WTC11 (cell line): Measurements from ENCODE around the gene ALDH1A2. TPM values are rescaled to one million over a fixed set of nuclear protein-coding genes. Genes with fewer than 3 reads are reported as not detected.

Source experiments
- ATAC-seq: fragments of 200-7000 bp; cut with Tn5 transposase; 2 replicates; pipeline ENCODE4 v1.10.0; 2021; ENCODE audit warnings: mild to moderate bottlenecking, moderate library complexity
- CTCF ChIA-PET: fragments of 300-600 bp; sonication (Branson Sonifier 250); formaldehyde crosslinking; loops from one replicate; lab custom pipeline; 2021; ENCODE audit warnings: antibody characterized with exemption; lab: Charles Lee
- POLR2A ChIA-PET: fragments of 350-600 bp; sonication (Branson Sonifier 250); formaldehyde crosslinking; loops from one replicate; lab custom pipeline; 2021; ENCODE audit warnings: antibody characterized with exemption; lab: Charles Lee
- DNase-seq: peaks from one replicate; pipeline ENCODE4 v3.0.0; 2021; ENCODE audit warnings: low spot score
- H3K27ac Mint-ChIP-seq: 2 replicates; pipeline ENCODE4 v1.8.0; 2021; ENCODE audit warnings: mixed read lengths
- H3K27me3 Mint-ChIP-seq: 2 replicates; pipeline ENCODE4 v1.8.0; 2021; ENCODE audit warnings: low read depth, mild to moderate bottlenecking, moderate library complexity, mixed read lengths
- H3K36me3 Mint-ChIP-seq: 2 replicates; pipeline ENCODE4 v1.8.0; 2021; ENCODE audit warnings: mixed read lengths
- H3K4me1 Mint-ChIP-seq: 2 replicates; pipeline ENCODE4 v1.8.0; 2022; ENCODE audit warnings: mixed read lengths
- H3K4me3 Mint-ChIP-seq: 2 replicates; pipeline ENCODE4 v1.8.0; 2021; ENCODE audit warnings: mild to moderate bottlenecking, moderate library complexity, mixed read lengths
- H3K9me3 Mint-ChIP-seq: 2 replicates; pipeline ENCODE4 v1.8.0; 2021; ENCODE audit warnings: mixed read lengths
- ATF6 ChIP-seq: sonication (generic); formaldehyde crosslinking; IDR thresholded peaks from 2 replicates; pipeline ENCODE4 v1.8.1; 2023; ENCODE audit warnings: mild to moderate bottlenecking, missing genetic modification reagents
- EMX1 ChIP-seq: fragments of 250-450 bp; sonication (Bioruptor Pico); IDR thresholded peaks from 2 replicates; pipeline ENCODE4 v1.8.0; 2021; ENCODE audit warnings: mild to moderate bottlenecking
- ETV6 ChIP-seq: sonication (generic); formaldehyde crosslinking; IDR thresholded peaks from 2 replicates; pipeline ENCODE4 v1.8.1; 2022; ENCODE audit warnings: mild to moderate bottlenecking, missing genetic modification reagents
- GRHL2 ChIP-seq: fragments of 250-450 bp; sonication (Bioruptor Pico); IDR thresholded peaks from 2 replicates; pipeline ENCODE4 v1.8.0; 2022; ENCODE audit warnings: mild to moderate bottlenecking, moderate library complexity; ENCODE audit not compliant: insufficient replicate concordance, severe bottlenecking
- IRF2 ChIP-seq: sonication (generic); formaldehyde crosslinking; IDR thresholded peaks from 2 replicates; pipeline ENCODE4 v1.8.0; 2022; ENCODE audit warnings: low read depth, missing genetic modification reagents, borderline replicate concordance
- JAZF1 ChIP-seq: fragments of 250-450 bp; sonication (Bioruptor Pico); IDR thresholded peaks from 2 replicates; pipeline ENCODE4 v1.9.0; 2021; ENCODE audit warnings: moderate library complexity, mild to moderate bottlenecking, inconsistent platforms
- MXD4 ChIP-seq: fragments of 250-450 bp; sonication (Bioruptor Pico); IDR thresholded peaks from 2 replicates; pipeline ENCODE4 v1.8.0; 2021; ENCODE audit warnings: mild to moderate bottlenecking, moderate library complexity, borderline replicate concordance
- MYBL2 ChIP-seq: sonication (generic); formaldehyde crosslinking; IDR thresholded peaks from 2 replicates; pipeline ENCODE4 v1.8.1; 2023; ENCODE audit warnings: mild to moderate bottlenecking, moderate library complexity, missing genetic modification reagents
- PRRX2 ChIP-seq: fragments of 250-450 bp; sonication (Bioruptor Pico); IDR thresholded peaks from 2 replicates; pipeline ENCODE4 v1.8.0; 2021; ENCODE audit warnings: mild to moderate bottlenecking
- RELA ChIP-seq: sonication (generic); formaldehyde crosslinking; IDR thresholded peaks from 2 replicates; pipeline ENCODE4 v1.8.1; 2022; ENCODE audit warnings: missing genetic modification reagents, mild to moderate bottlenecking, borderline replicate concordance
- RORB ChIP-seq: fragments of 250-450 bp; sonication (Bioruptor Pico); IDR thresholded peaks from 2 replicates; pipeline ENCODE4 v1.9.0; 2021; ENCODE audit warnings: mild to moderate bottlenecking
- SP1 ChIP-seq: sonication (generic); formaldehyde crosslinking; conservative IDR thresholded peaks from 2 replicates; pipeline ENCODE4 v1.8.1; 2022; ENCODE audit warnings: missing genetic modification reagents
- TCF7 ChIP-seq: sonication (generic); formaldehyde crosslinking; IDR thresholded peaks from 2 replicates; pipeline ENCODE4 v1.8.0; 2022; ENCODE audit warnings: mild to moderate bottlenecking, low read depth, missing genetic modification reagents, moderate library complexity
- TEAD4 ChIP-seq: sonication (generic); formaldehyde crosslinking; IDR thresholded peaks from 2 replicates; pipeline ENCODE4 v1.8.0; 2022; ENCODE audit warnings: mild to moderate bottlenecking, missing genetic modification reagents
- TP53 ChIP-seq: sonication (generic); formaldehyde crosslinking; IDR thresholded peaks from 2 replicates; pipeline ENCODE4 v1.8.1; 2023; ENCODE audit warnings: mild to moderate bottlenecking, missing genetic modification reagents
- ZNF121 ChIP-seq: sonication (generic); formaldehyde crosslinking; IDR thresholded peaks from 2 replicates; pipeline ENCODE4 v1.8.0; 2023; ENCODE audit warnings: missing genetic modification reagents
- ZNF671 ChIP-seq: fragments of 250-450 bp; sonication (Bioruptor Pico); IDR thresholded peaks from 2 replicates; pipeline ENCODE4 v1.8.0; 2021; ENCODE audit warnings: mild to moderate bottlenecking
- total RNA-seq: library from RNA; stranded (reverse); gene quantifications from 3 replicates; pipeline ENCODE4 v1.2.3, GENCODE V29; 2021
- TF ChIP-seq, protein P1 (sequence below): sonication (generic); formaldehyde crosslinking; conservative IDR thresholded peaks from 2 replicates; pipeline ENCODE4 v1.8.1; 2023; ENCODE audit warnings: mild to moderate bottlenecking, low read depth, missing genetic modification reagents, moderate library complexity
- TF ChIP-seq, protein P2 (sequence below): sonication (generic); formaldehyde crosslinking; IDR thresholded peaks from 2 replicates; pipeline ENCODE4 v1.8.0; 2022; ENCODE audit warnings: missing genetic modification reagents
- TF ChIP-seq, protein P3 (sequence below): sonication (generic); formaldehyde crosslinking; IDR thresholded peaks from 2 replicates; pipeline ENCODE4 v1.8.0; 2022; ENCODE audit warnings: mild to moderate bottlenecking, missing genetic modification reagents
- TF ChIP-seq, protein P4 (sequence below): sonication (generic); formaldehyde crosslinking; IDR thresholded peaks from 2 replicates; pipeline ENCODE4 v1.8.1; 2023; ENCODE audit warnings: mild to moderate bottlenecking, moderate library complexity, missing genetic modification reagents

Gene ALDH1A2
- total RNA-seq, 1 experiment from 2014 or later = 1.1 TPM

- DNase-seq (no peak), ATAC-seq (no peak)
- Mint-ChIP-seq H3K4me3 (no peak overlapping the region), H3K27ac (no peak overlapping the region), H3K4me1 (peaks cover 11% of the 10 kb centered on the region), H3K36me3 (no peaks in the 10 kb centered on the region), H3K27me3 (peaks cover 8% of the 10 kb centered on the region), H3K9me3 (no peaks in the 10 kb centered on the region)
- POLR2A ChIA-PET = no interaction called here
- TF ChIP-seq RELA (no peak), JAZF1 (no peak), ETV6 (CRISPR knock-in tag) (no peak), MYBL2 (no peak), ZNF121 (no peak), TCF7 (no peak), ATF6 (no peak), RORB (CRISPR knock-in tag) (no peak), GRHL2 (CRISPR knock-in tag) (no peak), TEAD4 (CRISPR knock-in tag) (no peak), EMX1 (no peak), SP1 (CRISPR knock-in tag) (no peak), IRF2 (CRISPR knock-in tag) (no peak), PRRX2 (no peak), ZNF671 (CRISPR knock-in tag) (no peak), MXD4 (CRISPR knock-in tag) (no peak)
- TF ChIP-seq, protein P1, sequence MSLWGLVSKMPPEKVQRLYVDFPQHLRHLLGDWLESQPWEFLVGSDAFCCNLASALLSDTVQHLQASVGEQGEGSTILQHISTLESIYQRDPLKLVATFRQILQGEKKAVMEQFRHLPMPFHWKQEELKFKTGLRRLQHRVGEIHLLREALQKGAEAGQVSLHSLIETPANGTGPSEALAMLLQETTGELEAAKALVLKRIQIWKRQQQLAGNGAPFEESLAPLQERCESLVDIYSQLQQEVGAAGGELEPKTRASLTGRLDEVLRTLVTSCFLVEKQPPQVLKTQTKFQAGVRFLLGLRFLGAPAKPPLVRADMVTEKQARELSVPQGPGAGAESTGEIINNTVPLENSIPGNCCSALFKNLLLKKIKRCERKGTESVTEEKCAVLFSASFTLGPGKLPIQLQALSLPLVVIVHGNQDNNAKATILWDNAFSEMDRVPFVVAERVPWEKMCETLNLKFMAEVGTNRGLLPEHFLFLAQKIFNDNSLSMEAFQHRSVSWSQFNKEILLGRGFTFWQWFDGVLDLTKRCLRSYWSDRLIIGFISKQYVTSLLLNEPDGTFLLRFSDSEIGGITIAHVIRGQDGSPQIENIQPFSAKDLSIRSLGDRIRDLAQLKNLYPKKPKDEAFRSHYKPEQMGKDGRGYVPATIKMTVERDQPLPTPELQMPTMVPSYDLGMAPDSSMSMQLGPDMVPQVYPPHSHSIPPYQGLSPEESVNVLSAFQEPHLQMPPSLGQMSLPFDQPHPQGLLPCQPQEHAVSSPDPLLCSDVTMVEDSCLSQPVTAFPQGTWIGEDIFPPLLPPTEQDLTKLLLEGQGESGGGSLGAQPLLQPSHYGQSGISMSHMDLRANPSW (CRISPR knock-in tag) = no peak
- TF ChIP-seq, protein P2, sequence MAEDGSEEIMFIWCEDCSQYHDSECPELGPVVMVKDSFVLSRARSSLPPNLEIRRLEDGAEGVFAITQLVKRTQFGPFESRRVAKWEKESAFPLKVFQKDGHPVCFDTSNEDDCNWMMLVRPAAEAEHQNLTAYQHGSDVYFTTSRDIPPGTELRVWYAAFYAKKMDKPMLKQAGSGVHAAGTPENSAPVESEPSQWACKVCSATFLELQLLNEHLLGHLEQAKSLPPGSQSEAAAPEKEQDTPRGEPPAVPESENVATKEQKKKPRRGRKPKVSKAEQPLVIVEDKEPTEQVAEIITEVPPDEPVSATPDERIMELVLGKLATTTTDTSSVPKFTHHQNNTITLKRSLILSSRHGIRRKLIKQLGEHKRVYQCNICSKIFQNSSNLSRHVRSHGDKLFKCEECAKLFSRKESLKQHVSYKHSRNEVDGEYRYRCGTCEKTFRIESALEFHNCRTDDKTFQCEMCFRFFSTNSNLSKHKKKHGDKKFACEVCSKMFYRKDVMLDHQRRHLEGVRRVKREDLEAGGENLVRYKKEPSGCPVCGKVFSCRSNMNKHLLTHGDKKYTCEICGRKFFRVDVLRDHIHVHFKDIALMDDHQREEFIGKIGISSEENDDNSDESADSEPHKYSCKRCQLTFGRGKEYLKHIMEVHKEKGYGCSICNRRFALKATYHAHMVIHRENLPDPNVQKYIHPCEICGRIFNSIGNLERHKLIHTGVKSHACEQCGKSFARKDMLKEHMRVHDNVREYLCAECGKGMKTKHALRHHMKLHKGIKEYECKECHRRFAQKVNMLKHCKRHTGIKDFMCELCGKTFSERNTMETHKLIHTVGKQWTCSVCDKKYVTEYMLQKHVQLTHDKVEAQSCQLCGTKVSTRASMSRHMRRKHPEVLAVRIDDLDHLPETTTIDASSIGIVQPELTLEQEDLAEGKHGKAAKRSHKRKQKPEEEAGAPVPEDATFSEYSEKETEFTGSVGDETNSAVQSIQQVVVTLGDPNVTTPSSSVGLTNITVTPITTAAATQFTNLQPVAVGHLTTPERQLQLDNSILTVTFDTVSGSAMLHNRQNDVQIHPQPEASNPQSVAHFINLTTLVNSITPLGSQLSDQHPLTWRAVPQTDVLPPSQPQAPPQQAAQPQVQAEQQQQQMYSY (CRISPR knock-in tag) = no peak
- TF ChIP-seq, protein P3, sequence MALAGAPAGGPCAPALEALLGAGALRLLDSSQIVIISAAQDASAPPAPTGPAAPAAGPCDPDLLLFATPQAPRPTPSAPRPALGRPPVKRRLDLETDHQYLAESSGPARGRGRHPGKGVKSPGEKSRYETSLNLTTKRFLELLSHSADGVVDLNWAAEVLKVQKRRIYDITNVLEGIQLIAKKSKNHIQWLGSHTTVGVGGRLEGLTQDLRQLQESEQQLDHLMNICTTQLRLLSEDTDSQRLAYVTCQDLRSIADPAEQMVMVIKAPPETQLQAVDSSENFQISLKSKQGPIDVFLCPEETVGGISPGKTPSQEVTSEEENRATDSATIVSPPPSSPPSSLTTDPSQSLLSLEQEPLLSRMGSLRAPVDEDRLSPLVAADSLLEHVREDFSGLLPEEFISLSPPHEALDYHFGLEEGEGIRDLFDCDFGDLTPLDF (CRISPR knock-in tag) = no peak
- CTCF ChIA-PET = interaction anchor here (0.9 to 1.0 kb wide), 2 partner anchors 51 to 55 kb away, joined by 3 read pairs; no protein-coding TSS in a partner anchor
Observed at GRCh38 chr15:58015565-58015964, 49.9 kb downstream of the ALDH1A2 start.

DNA sequence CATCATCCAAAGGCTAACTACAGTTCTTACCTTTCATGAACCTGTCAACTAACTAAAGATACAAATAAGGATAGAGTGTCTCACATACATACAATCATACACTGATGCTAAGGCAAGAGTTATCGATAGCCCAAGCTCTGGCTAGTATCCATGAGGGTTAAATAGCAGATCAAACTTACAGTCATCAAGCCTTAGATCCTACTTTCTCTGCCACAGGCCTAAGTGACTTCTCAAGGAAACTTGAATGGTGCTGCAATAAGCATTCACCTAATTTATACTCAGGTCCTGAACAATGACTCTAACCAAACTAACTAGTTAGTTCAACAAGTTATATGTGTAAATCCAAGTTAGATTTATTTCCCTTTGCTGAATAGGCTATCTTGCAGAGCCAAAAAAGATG lies 51.0 kb downstream of the ALDH1A2 start:
- ChIA-PET CTCF (no interaction called here), POLR2A (no interaction called here)
- Mint-ChIP-seq H3K27ac (no peak overlapping the region), H3K36me3 (no peaks in the 10 kb centered on the region), H3K4me1 (peaks cover 17% of the 10 kb centered on the region), H3K27me3 (peaks cover 8% of the 10 kb centered on the region), H3K4me3 (no peak overlapping the region), H3K9me3 (no peaks in the 10 kb centered on the region)
- no peak for TF ChIP-seq TP53 (CRISPR knock-in tag)
- TF ChIP-seq, protein P4, sequence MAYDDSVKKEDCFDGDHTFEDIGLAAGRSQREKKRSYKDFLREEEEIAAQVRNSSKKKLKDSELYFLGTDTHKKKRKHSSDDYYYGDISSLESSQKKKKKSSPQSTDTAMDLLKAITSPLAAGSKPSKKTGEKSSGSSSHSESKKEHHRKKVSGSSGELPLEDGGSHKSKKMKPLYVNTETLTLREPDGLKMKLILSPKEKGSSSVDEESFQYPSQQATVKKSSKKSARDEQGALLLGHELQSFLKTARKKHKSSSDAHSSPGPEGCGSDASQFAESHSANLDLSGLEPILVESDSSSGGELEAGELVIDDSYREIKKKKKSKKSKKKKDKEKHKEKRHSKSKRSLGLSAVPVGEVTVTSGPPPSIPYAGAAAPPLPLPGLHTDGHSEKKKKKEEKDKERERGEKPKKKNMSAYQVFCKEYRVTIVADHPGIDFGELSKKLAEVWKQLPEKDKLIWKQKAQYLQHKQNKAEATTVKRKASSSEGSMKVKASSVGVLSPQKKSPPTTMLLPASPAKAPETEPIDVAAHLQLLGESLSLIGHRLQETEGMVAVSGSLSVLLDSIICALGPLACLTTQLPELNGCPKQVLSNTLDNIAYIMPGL (CRISPR knock-in tag) = no peak
- DNase-seq (no peak), ATAC-seq (no peak)
